Thoracic aorta (tissue), 2 donors: Measurements from ENCODE around the gene JKAMP. TPM values are rescaled to one million over a fixed set of nuclear protein-coding genes. Genes with fewer than 3 reads are reported as not detected.

ENCODE experiments used
- ATAC-seq: fragments of 150-250 bp; one replicate; pipeline ENCODE4 v1.8.0; 2017; ENCODE audit warnings: low read depth; ENCODE audit not compliant: insufficient number of reproducible peaks, low FRiP score
- DNase-seq: peaks from one replicate; pipeline ENCODE4 v3.0.0-alpha.2; 2020; ENCODE audit warnings: low spot score
- H3K27ac ChIP-seq, 2 donors: fragments of 200-600 bp; sonication (generic); 1 replicate in 1 of 2; 2 replicates in 1 of 2; pipeline ENCODE4 v1.5.1; 2016; ENCODE audit warnings: mild to moderate bottlenecking in 2 of 2, moderate library complexity in 2 of 2
- H3K27me3 ChIP-seq: fragments of 200-600 bp; sonication (generic); replicated peaks from 2 replicates; pipeline ENCODE4 v1.6.0; 2016; ENCODE audit warnings: mild to moderate bottlenecking; ENCODE audit not compliant: insufficient read depth
- H3K36me3 ChIP-seq: fragments of 200-600 bp; sonication (generic); one replicate; pipeline ENCODE4 v1.5.1; 2016
- H3K4me1 ChIP-seq, 2 donors: fragments of 200-600 bp; sonication (generic); 1 replicate in 1 of 2; 2 replicates in 1 of 2; pipeline versions ENCODE4 v1.5.1 to v1.6.0; 2016; ENCODE audit warnings: low read depth in 2 of 2, mild to moderate bottlenecking in 1 of 2; ENCODE audit not compliant: control insufficient read depth in 1 of 2
- H3K4me3 ChIP-seq: fragments of 200-600 bp; sonication (generic); 2 replicates; pipeline ENCODE4 v1.5.1; 2016; ENCODE audit warnings: mild to moderate bottlenecking
- H3K9me3 ChIP-seq: fragments of 200-600 bp; sonication (generic); 2 replicates; pipeline ENCODE4 v1.5.1; 2016
- total RNA-seq, 2 donors: library from RNA; depleted of rRNA; stranded (reverse); fragments of >200 nt; gene quantifications; one replicate each; pipeline versions ENCODE4 v1.1.0 to v1.2.3, GENCODE V29; 2016
- TF ChIP-seq, protein P1 (sequence below): fragments of 200-600 bp; sonication (generic); IDR thresholded peaks from one replicate; pipeline ENCODE4 v1.5.1; 2019; ENCODE audit warnings: antibody characterized with exemption

Gene JKAMP
- total RNA-seq, 2 donors from 2014 or later = 57.4 to 75.1 TPM

DNA sequence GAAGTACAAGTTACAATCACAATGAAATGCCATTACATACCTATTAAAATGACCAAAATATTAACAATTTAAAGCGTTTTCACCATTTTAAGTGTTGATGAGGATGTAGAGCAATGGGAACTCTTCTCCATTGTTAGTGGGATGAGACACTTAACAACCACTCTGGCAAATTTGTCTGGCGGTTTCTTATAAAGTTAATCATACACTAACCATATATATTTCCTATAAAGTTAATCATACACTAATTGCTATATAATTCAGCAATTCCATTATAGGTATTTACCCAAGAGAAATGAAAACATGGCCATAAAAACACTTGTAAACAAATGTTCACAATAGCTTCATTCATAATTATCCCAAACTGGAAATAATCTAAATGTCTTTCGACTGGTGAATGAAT is 35.9 kb downstream of the JKAMP start:
- no peak overlapping the region for H3K4me3 ChIP-seq
- DNase-seq (no peak), ATAC-seq (no peak)
- H3K27me3 ChIP-seq = no peaks in the 10 kb centered on the region
- no peak overlapping the region for H3K27ac ChIP-seq
- no peaks in the 10 kb centered on the region for H3K4me1 ChIP-seq
- H3K36me3 ChIP-seq = no peaks in the 10 kb centered on the region
- TF ChIP-seq, protein P1, sequence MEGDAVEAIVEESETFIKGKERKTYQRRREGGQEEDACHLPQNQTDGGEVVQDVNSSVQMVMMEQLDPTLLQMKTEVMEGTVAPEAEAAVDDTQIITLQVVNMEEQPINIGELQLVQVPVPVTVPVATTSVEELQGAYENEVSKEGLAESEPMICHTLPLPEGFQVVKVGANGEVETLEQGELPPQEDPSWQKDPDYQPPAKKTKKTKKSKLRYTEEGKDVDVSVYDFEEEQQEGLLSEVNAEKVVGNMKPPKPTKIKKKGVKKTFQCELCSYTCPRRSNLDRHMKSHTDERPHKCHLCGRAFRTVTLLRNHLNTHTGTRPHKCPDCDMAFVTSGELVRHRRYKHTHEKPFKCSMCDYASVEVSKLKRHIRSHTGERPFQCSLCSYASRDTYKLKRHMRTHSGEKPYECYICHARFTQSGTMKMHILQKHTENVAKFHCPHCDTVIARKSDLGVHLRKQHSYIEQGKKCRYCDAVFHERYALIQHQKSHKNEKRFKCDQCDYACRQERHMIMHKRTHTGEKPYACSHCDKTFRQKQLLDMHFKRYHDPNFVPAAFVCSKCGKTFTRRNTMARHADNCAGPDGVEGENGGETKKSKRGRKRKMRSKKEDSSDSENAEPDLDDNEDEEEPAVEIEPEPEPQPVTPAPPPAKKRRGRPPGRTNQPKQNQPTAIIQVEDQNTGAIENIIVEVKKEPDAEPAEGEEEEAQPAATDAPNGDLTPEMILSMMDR = no peak
- H3K9me3 ChIP-seq = no peaks in the 10 kb centered on the region

GRCh38 chr14:59529189-59529588 is 44.9 kb downstream of the JKAMP start:
- no peak for DNase-seq
- Histone ChIP-seq H3K4me3 (no peak overlapping the region), H3K27ac (no peak overlapping the region), H3K4me1 (no peaks in the 10 kb centered on the region), H3K27me3 (no peaks in the 10 kb centered on the region), H3K9me3 (no peaks in the 10 kb centered on the region), H3K36me3 (no peaks in the 10 kb centered on the region)
- no peak for ATAC-seq
- TF ChIP-seq, protein P1 = no peak

DNA sequence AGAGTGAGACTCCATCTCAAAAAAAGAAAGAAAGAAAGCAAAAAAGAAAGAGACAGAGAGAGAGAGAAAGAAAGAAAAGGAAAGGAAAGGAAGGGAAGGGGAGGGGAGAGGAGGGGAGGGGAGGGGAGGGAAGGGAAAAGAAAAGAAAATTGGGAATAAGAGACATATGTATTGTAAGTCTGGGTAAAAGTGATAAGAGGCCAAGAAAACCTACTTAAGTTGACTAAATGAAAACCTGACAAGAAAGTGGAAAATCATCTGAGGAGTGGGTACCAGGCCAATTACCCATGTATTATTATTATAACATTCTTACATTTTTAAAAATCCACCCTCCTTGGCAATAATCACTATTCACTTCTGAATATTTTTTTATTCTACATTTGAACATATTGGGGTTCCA is 46.0 kb downstream of the JKAMP start:
- H3K36me3 ChIP-seq = no peaks in the 10 kb centered on the region
- DNase-seq (no peak), ATAC-seq (no peak)
- H3K27me3 ChIP-seq = no peaks in the 10 kb centered on the region
- no peaks in the 10 kb centered on the region for H3K9me3 ChIP-seq
- TF ChIP-seq, protein P1 = no peak
- no peak overlapping the region for H3K27ac ChIP-seq
- H3K4me3 ChIP-seq = no peak overlapping the region
- H3K4me1 ChIP-seq = no peaks in the 10 kb centered on the region

DNA sequence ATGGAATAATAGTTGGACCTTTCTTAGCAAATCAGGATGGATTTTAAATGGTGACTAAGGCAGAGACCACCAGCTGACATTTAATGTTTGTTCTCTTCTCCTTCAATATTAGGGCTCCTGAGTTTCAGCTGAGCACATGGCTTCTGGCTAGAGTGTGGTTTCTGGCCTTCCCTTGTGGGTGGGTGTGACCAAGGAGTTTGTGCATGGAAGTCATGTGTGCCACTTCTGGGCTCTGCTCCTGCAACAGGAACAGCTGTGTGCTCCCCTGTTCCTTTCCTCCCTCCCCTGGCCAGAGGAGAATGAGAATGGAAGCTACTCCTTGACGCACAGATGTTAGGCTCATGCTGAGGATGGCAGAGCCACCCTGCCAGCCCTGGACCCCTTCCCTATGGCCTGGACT is 48.1 kb downstream of the JKAMP start:
- Histone ChIP-seq H3K27ac (no peak overlapping the region), H3K27me3 (no peaks in the 10 kb centered on the region), H3K9me3 (no peaks in the 10 kb centered on the region), H3K4me1 (no peaks in the 10 kb centered on the region), H3K4me3 (no peak overlapping the region), H3K36me3 (no peaks in the 10 kb centered on the region)
- no peak for ATAC-seq
- DNase-seq = no peak
- TF ChIP-seq, protein P1 = no peak

GRCh38 chr14:59534361-59534987 is 50.2 kb downstream of the JKAMP start:
- Histone ChIP-seq H3K4me3 (no peak overlapping the region), H3K4me1 (no peaks in the 10 kb centered on the region), H3K27me3 (no peaks in the 10 kb centered on the region), H3K9me3 (no peaks in the 10 kb centered on the region), H3K36me3 (no peaks in the 10 kb centered on the region), H3K27ac (no peak overlapping the region)
- TF ChIP-seq, protein P1 = no peak
- DNase-seq (no peak), ATAC-seq (no peak)
